Measurements from ENCODE around the gene S100A14. TPM values are rescaled to one million over a fixed set of nuclear protein-coding genes. Genes with fewer than 3 reads are reported as not detected.

The S100A14 gene
- polyA plus RNA-seq, 12 donors, result 0.29 to 118 (median 0.99) TPM; not detected in 2

- DNase-seq, result no peak
Measured at GRCh38 chr1:153565529-153566374, 50.4 kb downstream of the S100A14 start, which contains the start of gene S100A2. TSS of gene S100A2 (minus strand) at chr1:153565844. CDS start at chr1:153563877, 1,967 bp downstream.

Other genes with a start within 250 kb of the S100A14 start
- gene S100A12, start 240.7 kb downstream of the S100A14 start, polyA plus RNA-seq (ENCODE audit: insufficient read length in 12 of 12), result 10 to 100 TPM in 1 of 12 donors, 1 to 10 TPM in 5, under 1 TPM in 4, not detected in 2; 0.53 to 14.5 (median 1.2) TPM
- 10 to 100 TPM in 6 of 12 donors, 1 to 10 TPM in 4, not detected in 2; 6.5 to 52.7 (median 11.1) TPM for gene S100A8, start 225.3 kb downstream of the S100A14 start, polyA plus RNA-seq (ENCODE audit: insufficient read length in 12 of 12)
- gene S100A7A, start 199.8 kb downstream of the S100A14 start, polyA plus RNA-seq (ENCODE audit: insufficient read length in 12 of 12), result not detected
- not detected for gene S100A7, start 155.7 kb downstream of the S100A14 start, polyA plus RNA-seq (ENCODE audit: insufficient read length in 12 of 12)
- 100 to 1,000 TPM in 11 of 12 donors, not detected in 1; 152 to 697 (median 212) TPM for gene S100A6, start 80.3 kb downstream of the S100A14 start, polyA plus RNA-seq (ENCODE audit: insufficient read length in 12 of 12)
- gene S100A5, start 75.4 kb downstream of the S100A14 start, polyA plus RNA-seq (ENCODE audit: insufficient read length in 12 of 12), result under 1 TPM in 4 of 12 donors, not detected in 8; 0.22 to 0.45 (median 0.37) TPM
- gene S100A4, start 70.5 kb downstream of the S100A14 start, polyA plus RNA-seq (ENCODE audit: insufficient read length in 12 of 12), result 100 to 1,000 TPM in 11 of 12 donors, not detected in 1; 113 to 274 (median 192) TPM
- 1 to 10 TPM in 5 of 12 donors, under 1 TPM in 5, not detected in 2; 0.35 to 3.5 (median 1.00) TPM for gene S100A3, start 67.1 kb downstream of the S100A14 start, polyA plus RNA-seq (ENCODE audit: insufficient read length in 12 of 12)
- 10 to 100 TPM in 2 of 12 donors, 1 to 10 TPM in 7, under 1 TPM in 1, not detected in 2; 0.89 to 14.0 (median 1.8) TPM for gene S100A2, start 50.5 kb downstream of the S100A14 start, polyA plus RNA-seq (ENCODE audit: insufficient read length in 12 of 12)
- gene S100A16, start 3.2 kb downstream of the S100A14 start, polyA plus RNA-seq (ENCODE audit: insufficient read length in 12 of 12), result 100 to 1,000 TPM in 1 of 12 donors, 10 to 100 TPM in 10, not detected in 1; 44.8 to 115 (median 49.2) TPM
- gene S100A13, start 11.2 kb upstream of the S100A14 start, polyA plus RNA-seq (ENCODE audit: insufficient read length in 12 of 12), result 100 to 1,000 TPM in 1 of 12 donors, 10 to 100 TPM in 10, not detected in 1; 50.0 to 138 (median 67.6) TPM
- 10 to 100 TPM in 4 of 12 donors, 1 to 10 TPM in 6, not detected in 2; 2.9 to 20.1 (median 7.0) TPM for gene S100A1, start 12.1 kb upstream of the S100A14 start, polyA plus RNA-seq (ENCODE audit: insufficient read length in 12 of 12)
- 100 to 1,000 TPM in 3 of 12 donors, 10 to 100 TPM in 8, not detected in 1; 80.0 to 120 (median 87.3) TPM for gene CHTOP, start 17.7 kb upstream of the S100A14 start, polyA plus RNA-seq (ENCODE audit: insufficient read length in 12 of 12)
- gene SNAPIN, start 42.4 kb upstream of the S100A14 start, polyA plus RNA-seq (ENCODE audit: insufficient read length in 12 of 12), result 10 to 100 TPM in 11 of 12 donors, not detected in 1; 31.5 to 54.8 (median 50.2) TPM
- gene ILF2, start 54.7 kb upstream of the S100A14 start, polyA plus RNA-seq (ENCODE audit: insufficient read length in 12 of 12), result 100 to 1,000 TPM in 11 of 12 donors, not detected in 1; 131 to 211 (median 169) TPM
- 10 to 100 TPM in 11 of 12 donors, not detected in 1; 12.0 to 16.5 (median 13.0) TPM for gene NPR1, start 62.4 kb upstream of the S100A14 start, polyA plus RNA-seq (ENCODE audit: insufficient read length in 12 of 12)
- 100 to 1,000 TPM in 1 of 12 donors, 10 to 100 TPM in 11; 34.5 to 239 (median 37.6) TPM for gene INTS3, start 111.7 kb upstream of the S100A14 start, polyA plus RNA-seq (ENCODE audit: insufficient read length in 12 of 12)
- 10 to 100 TPM in 11 of 12 donors, not detected in 1; 17.8 to 56.9 (median 19.3) TPM for gene SLC27A3, start 159.1 kb upstream of the S100A14 start, polyA plus RNA-seq (ENCODE audit: insufficient read length in 12 of 12)